ENCODE results near the gene OLFM4.

- no peak for TF ChIP-seq CTCF (IDR thresholded peaks at IDR 0.05)
- TF ChIP-seq POLR2A (IDR thresholded peaks at IDR 0.05): no peak
These were observed 51.1 kb downstream of the OLFM4 start for GRCh38 chr13:53079691-53080090.

All from thyroid gland (tissue), 4 donors.